Suprapubic skin (tissue), 4 donors: ENCODE measurements around the gene RASD2. TPM values are rescaled to one million over a fixed set of nuclear protein-coding genes. Genes with fewer than 3 reads are reported as not detected.

Experiments
- DNase-seq, 2 donors: peaks; one replicate each; pipeline ENCODE4 v3.0.0-alpha.2; 2019; ENCODE audit warnings: low spot score in 2 of 2
- H3K27ac ChIP-seq: fragments of 200-600 bp; sonication (generic); one replicate; pipeline ENCODE4 v1.5.1; 2019
- H3K27me3 ChIP-seq: fragments of 200-600 bp; sonication (generic); one replicate; pipeline ENCODE4 v1.5.1; 2019
- H3K36me3 ChIP-seq: fragments of 200-600 bp; sonication (generic); one replicate; pipeline ENCODE4 v1.5.1; 2019
- H3K4me1 ChIP-seq: fragments of 200-600 bp; sonication (generic); one replicate; pipeline ENCODE4 v1.5.1; 2019
- H3K4me3 ChIP-seq: fragments of 200-600 bp; sonication (generic); one replicate; pipeline ENCODE4 v1.5.1; 2019; ENCODE audit warnings: mild to moderate bottlenecking
- H3K9me3 ChIP-seq: fragments of 200-600 bp; sonication (generic); one replicate; pipeline ENCODE4 v1.5.1; 2019
- EP300 ChIP-seq: sonication (generic); formaldehyde crosslinking; IDR thresholded peaks from one replicate; pipeline ENCODE4 v1.6.1; 2017; ENCODE audit warnings: antibody characterized with exemption
- POLR2A ChIP-seq, 2 donors: fragments of 450-650 bp; IDR thresholded peaks; one replicate each; pipeline ENCODE4 v1.6.1; 2017; ENCODE audit warnings: antibody characterized with exemption in 2 of 2, mild to moderate bottlenecking in 2 of 2, moderate library complexity in 2 of 2
- POLR2AphosphoS5 ChIP-seq, 3 donors: sonication (generic); formaldehyde crosslinking; IDR thresholded peaks; one replicate each; pipeline ENCODE4 v1.6.1; 2017; ENCODE audit warnings: antibody characterized with exemption in 3 of 3
- WGBS: methylation state at CpG from one replicate; pipeline ENCODE4 v1.1.5; 2018; 5-methylcytosine and 5-hydroxymethylcytosine counted together
- total RNA-seq, 4 donors: library from RNA; depleted of rRNA; stranded (reverse); fragments of >200 nt; gene quantifications; one replicate each; pipeline ENCODE4 v1.1.0, GENCODE V29; 2016
- TF ChIP-seq, protein P1 (sequence below), 2 donors: fragments of 200-600 bp in 1 of 2; fragments of 450-650 bp in 1 of 2; sonication (generic) in 1 of 2; IDR thresholded peaks; one replicate each; pipeline ENCODE4 v1.5.1; 2016 to 2019; ENCODE audit warnings: antibody characterized with exemption in 2 of 2, mild to moderate bottlenecking in 1 of 2, moderate library complexity in 1 of 2

Gene RASD2
- total RNA-seq, 4 donors from 2014 or later: 0.89 to 1.7 (median 1.2) TPM

DNA sequence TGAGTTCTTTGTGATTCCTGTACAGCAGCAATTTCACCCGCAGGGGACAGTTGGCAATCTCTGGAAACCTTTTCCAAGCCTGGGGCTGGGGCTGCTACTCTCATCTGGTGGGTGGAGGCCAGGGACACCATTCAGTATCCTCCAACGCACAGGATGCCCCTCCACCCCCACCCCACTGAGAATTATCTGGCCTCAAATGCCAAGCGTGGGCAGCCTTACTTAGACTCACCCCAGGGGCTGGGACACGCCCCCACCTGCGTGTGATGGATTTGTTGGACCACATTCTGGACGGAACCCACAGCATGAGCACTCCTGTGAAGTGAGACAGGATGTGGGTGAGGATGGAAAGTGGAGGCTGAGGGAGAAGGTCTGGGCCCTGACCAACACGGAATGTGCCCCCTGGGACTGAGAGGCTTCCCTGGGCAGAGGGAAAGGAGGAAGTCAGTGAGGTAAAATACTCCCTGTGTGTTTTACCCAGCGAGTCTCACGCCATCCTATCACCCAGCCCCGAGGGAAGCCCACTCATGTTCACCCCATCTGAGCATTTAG is 13.7 kb downstream of the RASD2 start:
- no peak for DNase-seq
- no peak for TF ChIP-seq POLR2AphosphoS5 (IDR thresholded peaks at IDR 0.05)
- H3K36me3 ChIP-seq: no peaks in the 10 kb centered on the region
- H3K27me3 ChIP-seq: peaks cover 8% of the 10 kb centered on the region
- no peak overlapping the region for H3K27ac ChIP-seq
- H3K4me1 ChIP-seq: peaks cover 1% of the 10 kb centered on the region
- H3K4me3 ChIP-seq: no peak overlapping the region
- H3K9me3 ChIP-seq: no peaks in the 10 kb centered on the region
- 62% methylated on average over 10 of the region's 10 CpGs for WGBS

DNA sequence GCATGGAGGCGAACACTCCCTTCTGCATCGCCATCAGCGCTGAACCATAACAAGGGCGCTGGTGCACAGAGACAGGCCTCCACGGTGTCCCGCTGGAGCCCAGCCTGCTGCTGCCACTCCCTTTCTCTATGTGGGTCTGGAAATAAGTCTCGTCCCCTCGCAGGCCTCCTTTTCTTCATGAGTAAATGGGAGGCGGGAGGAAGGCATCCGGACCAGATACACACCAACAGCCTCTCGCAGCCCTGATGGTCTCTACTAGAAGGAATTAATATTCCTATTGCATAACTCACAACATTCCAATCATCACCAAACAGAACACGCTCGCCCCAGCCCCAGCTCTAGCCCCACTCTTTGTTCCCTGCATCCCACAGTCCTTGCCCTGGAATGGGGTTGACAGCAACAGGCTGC is 14.9 kb downstream of the RASD2 start:
- WGBS: 68% methylated on average over 13 of the region's 13 CpGs

DNA sequence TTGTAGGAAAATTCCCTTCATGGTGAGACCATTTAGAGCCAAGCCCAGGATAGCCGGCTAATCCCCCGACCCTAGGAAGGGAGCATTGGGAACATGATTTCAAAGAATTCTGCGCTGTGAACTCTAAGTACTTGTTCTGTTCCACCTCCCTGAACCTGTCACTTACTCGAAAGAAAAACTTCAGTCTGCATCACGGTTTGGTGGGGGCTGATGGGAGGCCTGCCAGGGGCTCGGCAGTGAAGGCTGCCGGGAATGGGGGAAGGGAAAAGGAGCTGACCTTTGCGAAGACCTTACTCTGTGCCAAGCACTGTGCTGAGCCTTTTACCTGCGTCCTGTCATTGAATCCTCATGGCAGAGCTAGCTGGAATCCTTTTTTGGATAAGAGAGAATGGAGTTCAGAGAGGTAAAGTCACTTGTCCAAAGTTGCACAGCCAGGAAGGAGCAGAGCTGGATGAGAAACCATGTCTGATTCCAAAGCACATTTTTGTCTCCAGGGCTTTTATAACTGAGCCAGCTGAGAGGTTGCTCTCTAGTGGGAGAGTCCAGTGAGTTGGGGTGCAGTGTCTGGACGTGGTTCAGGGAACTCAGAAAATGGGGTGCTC is 15.4 kb downstream of the RASD2 start:
- no peaks in the 10 kb centered on the region for H3K4me1 ChIP-seq
- 77% methylated on average over 10 of the region's 10 CpGs for WGBS
- no peak for DNase-seq
- H3K9me3 ChIP-seq: no peaks in the 10 kb centered on the region
- TF ChIP-seq EP300 (no peak), POLR2A (IDR thresholded peaks at IDR 0.05) (no peak), POLR2AphosphoS5 (IDR thresholded peaks at IDR 0.05) (no peak)
- TF ChIP-seq, protein P1, sequence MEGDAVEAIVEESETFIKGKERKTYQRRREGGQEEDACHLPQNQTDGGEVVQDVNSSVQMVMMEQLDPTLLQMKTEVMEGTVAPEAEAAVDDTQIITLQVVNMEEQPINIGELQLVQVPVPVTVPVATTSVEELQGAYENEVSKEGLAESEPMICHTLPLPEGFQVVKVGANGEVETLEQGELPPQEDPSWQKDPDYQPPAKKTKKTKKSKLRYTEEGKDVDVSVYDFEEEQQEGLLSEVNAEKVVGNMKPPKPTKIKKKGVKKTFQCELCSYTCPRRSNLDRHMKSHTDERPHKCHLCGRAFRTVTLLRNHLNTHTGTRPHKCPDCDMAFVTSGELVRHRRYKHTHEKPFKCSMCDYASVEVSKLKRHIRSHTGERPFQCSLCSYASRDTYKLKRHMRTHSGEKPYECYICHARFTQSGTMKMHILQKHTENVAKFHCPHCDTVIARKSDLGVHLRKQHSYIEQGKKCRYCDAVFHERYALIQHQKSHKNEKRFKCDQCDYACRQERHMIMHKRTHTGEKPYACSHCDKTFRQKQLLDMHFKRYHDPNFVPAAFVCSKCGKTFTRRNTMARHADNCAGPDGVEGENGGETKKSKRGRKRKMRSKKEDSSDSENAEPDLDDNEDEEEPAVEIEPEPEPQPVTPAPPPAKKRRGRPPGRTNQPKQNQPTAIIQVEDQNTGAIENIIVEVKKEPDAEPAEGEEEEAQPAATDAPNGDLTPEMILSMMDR (IDR thresholded peaks at IDR 0.05): no peak
- no peak overlapping the region for H3K27ac ChIP-seq
- H3K36me3 ChIP-seq: no peaks in the 10 kb centered on the region
- no peak overlapping the region for H3K4me3 ChIP-seq
- H3K27me3 ChIP-seq: peaks cover 8% of the 10 kb centered on the region

More for the DNA sequence above, 14.9 kb downstream of the RASD2 start:
- Histone ChIP-seq H3K4me1 (no peaks in the 10 kb centered on the region), H3K4me3 (no peak overlapping the region), H3K27ac (no peak overlapping the region), H3K36me3 (no peaks in the 10 kb centered on the region), H3K9me3 (no peaks in the 10 kb centered on the region), H3K27me3 (peaks cover 8% of the 10 kb centered on the region)
- no peak for DNase-seq
- TF ChIP-seq, protein P1 (IDR thresholded peaks at IDR 0.05): no peak
- no peak for TF ChIP-seq POLR2AphosphoS5 (IDR thresholded peaks at IDR 0.05)
- no peak for TF ChIP-seq POLR2A (IDR thresholded peaks at IDR 0.05)
- TF ChIP-seq EP300: no peak

DNA sequence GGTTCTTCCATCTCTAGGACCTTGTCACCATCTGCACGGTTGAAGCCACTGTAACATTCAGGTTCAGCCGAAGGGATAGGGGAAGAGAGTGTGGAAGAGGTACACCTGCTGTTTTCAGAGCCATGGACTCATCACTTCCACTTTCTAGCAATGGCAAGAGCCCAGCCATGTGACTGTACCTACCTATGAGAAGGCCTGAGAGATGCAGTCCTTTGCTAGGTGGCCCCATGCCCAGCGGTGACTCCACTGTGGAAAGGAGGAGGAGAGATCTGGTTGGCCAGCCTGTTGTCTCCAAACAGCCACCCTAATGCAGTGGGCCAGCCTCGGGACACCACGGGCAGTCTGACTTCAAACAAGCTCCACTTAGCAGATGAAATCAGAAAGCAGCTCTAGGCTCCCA is 16.0 kb downstream of the RASD2 start:
- Histone ChIP-seq H3K4me3 (no peak overlapping the region), H3K27ac (no peak overlapping the region), H3K27me3 (peaks cover 8% of the 10 kb centered on the region), H3K4me1 (no peaks in the 10 kb centered on the region), H3K36me3 (no peaks in the 10 kb centered on the region), H3K9me3 (no peaks in the 10 kb centered on the region)
- WGBS: 87% methylated on average over 5 of the region's 5 CpGs
- DNase-seq: no peak
- TF ChIP-seq, protein P1 (IDR thresholded peaks at IDR 0.05): no peak
- TF ChIP-seq POLR2AphosphoS5 (IDR thresholded peaks at IDR 0.05): no peak
- TF ChIP-seq POLR2A (IDR thresholded peaks at IDR 0.05): no peak
- TF ChIP-seq EP300: no peak

DNA sequence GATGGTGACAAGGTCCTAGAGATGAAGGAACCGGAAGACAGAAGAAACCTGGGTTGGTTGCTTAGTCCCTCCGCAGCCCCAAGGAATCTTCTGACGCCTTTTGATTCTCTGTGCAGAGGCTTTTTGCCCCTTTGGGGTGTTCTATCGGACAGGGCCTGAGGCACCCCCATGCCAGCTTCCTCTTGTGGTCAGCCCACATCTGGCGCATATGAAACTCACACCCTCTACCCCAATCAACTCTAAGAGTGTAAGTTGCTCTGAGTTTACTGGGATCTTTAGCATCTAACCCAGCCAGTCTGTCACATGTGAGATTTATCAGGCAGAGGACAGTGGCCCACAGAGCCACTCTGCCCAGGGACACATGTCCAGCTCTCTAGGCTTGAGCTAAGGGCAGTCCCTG is 17.4 kb downstream of the RASD2 start:
- DNase-seq: no peak
- Histone ChIP-seq H3K27ac (no peak overlapping the region), H3K36me3 (no peaks in the 10 kb centered on the region), H3K27me3 (peaks cover 11% of the 10 kb centered on the region), H3K4me3 (no peak overlapping the region), H3K4me1 (no peaks in the 10 kb centered on the region), H3K9me3 (no peaks in the 10 kb centered on the region)
- 91% methylated on average over 5 of the region's 5 CpGs for WGBS
- TF ChIP-seq POLR2AphosphoS5 (IDR thresholded peaks at IDR 0.05): no peak
- TF ChIP-seq EP300: no peak
- TF ChIP-seq, protein P1 (IDR thresholded peaks at IDR 0.05): no peak
- no peak for TF ChIP-seq POLR2A (IDR thresholded peaks at IDR 0.05)
